ENCODE results near the gene ZG16. TPM values are rescaled to one million over a fixed set of nuclear protein-coding genes. Genes with fewer than 3 reads are reported as not detected.

ZG16 gene
- total RNA-seq, 1 donor from 2014 or later, result not detected

DNA sequence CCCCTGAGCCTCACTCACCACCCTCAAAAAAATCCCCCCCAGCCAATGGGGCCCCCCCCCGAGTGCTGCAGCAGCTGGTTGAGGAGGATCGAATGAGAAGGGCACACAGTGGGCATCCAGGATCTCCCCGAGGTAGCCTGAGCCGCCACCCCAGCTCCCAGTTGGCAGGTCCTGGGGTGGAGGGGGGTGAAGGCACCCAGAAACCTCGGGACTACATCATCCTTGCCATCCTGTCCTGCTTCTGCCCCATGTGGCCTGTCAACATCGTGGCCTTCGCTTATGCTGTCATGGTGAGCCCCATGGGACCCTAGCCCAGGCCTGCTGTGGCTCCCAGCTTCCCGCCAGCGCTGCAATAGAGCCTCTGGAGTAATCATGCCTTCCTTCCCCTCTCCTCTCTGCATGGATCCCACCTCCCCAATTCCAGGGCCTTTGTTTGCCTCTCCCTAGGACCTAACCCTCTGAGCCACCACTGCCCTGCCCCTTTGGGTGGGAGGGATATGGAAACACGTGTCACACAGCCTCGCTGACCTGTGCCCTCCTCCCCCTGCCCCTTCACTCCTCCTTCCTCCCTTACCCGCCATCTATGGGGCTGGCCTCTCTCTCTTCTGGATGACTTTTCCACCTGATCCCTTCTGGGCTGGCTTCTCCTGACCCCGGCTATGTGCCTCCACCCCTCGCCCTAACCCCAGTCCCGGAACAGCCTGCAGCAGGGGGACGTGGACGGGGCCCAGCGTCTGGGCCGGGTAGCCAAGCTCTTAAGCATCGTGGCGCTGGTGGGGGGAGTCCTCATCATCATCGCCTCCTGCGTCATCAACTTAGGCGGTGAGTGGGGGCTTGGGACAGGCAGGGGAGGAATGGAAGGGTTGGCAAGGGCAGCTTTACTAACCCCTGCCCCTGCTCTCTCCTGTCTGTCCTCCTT, 35.8 kb downstream of the ZG16 start:
- no peak for DNase-seq (ENCODE audit: low spot score, unreplicated experiment)
- H3K27me3 Mint-ChIP-seq, result peaks cover 14% of the 10 kb centered on the region
- no peak overlapping the region for H3K27ac Mint-ChIP-seq
- peaks cover 31% of the 10 kb centered on the region for H3K4me1 Mint-ChIP-seq (ENCODE audit: low read depth)
- no peak overlapping the region for H3K4me3 Mint-ChIP-seq (ENCODE audit: low read depth)
- TF ChIP-seq, protein P1, sequence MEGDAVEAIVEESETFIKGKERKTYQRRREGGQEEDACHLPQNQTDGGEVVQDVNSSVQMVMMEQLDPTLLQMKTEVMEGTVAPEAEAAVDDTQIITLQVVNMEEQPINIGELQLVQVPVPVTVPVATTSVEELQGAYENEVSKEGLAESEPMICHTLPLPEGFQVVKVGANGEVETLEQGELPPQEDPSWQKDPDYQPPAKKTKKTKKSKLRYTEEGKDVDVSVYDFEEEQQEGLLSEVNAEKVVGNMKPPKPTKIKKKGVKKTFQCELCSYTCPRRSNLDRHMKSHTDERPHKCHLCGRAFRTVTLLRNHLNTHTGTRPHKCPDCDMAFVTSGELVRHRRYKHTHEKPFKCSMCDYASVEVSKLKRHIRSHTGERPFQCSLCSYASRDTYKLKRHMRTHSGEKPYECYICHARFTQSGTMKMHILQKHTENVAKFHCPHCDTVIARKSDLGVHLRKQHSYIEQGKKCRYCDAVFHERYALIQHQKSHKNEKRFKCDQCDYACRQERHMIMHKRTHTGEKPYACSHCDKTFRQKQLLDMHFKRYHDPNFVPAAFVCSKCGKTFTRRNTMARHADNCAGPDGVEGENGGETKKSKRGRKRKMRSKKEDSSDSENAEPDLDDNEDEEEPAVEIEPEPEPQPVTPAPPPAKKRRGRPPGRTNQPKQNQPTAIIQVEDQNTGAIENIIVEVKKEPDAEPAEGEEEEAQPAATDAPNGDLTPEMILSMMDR (IDR thresholded peaks at IDR 0.05; ENCODE audit: unreplicated experiment), result no peak
- H3K36me3 Mint-ChIP-seq (ENCODE audit: insufficient read depth), result peaks cover 11% of the 10 kb centered on the region
- H3K9me3 Mint-ChIP-seq (ENCODE audit: low read depth), result no peaks in the 10 kb centered on the region

DNA sequence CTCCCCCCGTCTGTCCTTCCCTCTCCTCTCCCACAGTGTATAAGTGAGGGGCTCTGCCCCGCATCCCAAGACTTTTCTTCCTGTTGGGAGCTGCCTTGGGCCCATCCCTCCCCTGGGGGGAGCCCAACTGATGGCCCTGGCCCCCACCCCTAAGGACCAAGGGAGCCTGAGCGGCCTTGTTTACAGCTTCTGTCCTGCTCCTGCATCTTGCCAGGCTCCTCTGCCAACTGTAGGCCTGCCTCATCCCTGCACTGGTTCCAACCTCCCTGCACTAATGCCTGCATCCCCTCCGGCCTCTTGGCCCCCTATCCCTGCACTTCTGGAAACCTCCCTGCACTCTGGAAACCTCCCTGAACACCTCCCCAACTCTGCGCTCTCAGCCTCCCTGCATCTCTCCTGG, 36.5 kb downstream of the ZG16 start:
- Mint-ChIP-seq H3K4me1 (ENCODE audit: low read depth) (peaks cover 34% of the 10 kb centered on the region), H3K27ac (no peak overlapping the region), H3K9me3 (ENCODE audit: low read depth) (no peaks in the 10 kb centered on the region), H3K36me3 (ENCODE audit: insufficient read depth) (peaks cover 15% of the 10 kb centered on the region), H3K4me3 (ENCODE audit: low read depth) (peak overlapping the region; percentile 85), H3K27me3 (peaks cover 14% of the 10 kb centered on the region)
- TF ChIP-seq, protein P1 (IDR thresholded peaks at IDR 0.05; ENCODE audit: unreplicated experiment), result no peak
- DNase-seq (ENCODE audit: low spot score, unreplicated experiment), result no peak

DNA sequence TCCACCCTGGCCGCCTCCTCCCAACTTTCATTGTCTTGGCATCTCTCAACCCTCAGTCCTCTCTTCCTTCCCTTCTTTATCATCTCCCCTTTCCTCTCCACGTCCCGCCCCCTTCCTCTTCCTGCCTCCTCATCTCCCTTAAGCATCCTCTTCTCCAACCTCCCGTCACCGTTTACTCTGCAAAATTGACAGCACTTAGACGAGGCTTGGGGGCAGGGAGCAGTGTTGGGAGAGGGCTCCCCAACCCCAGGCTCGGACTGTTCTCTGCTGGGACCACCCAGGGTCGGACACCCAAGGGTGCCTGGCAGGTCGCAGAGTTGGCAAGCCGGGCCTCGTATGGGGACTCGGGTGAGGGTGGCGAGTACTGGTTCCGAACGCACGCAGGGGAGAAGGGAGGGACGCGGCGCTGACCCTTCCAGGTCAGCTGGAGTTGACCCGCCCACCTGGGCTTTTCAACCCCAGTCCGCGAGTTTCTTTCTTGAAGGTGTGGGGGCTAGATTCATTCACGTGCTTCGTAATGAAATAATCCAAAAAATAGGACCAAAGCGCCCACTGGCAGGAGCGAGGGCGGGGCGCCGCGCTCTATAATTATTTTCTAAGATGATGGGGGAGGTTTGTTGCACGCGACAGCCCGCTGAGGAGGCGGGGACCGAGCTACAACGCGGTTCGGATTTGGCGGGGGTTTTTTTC, 37.1 kb downstream of the ZG16 start:
- peaks cover 38% of the 10 kb centered on the region for H3K4me1 Mint-ChIP-seq (ENCODE audit: low read depth)
- TF ChIP-seq, protein P1 (IDR thresholded peaks at IDR 0.05; ENCODE audit: unreplicated experiment), result no peak
- H3K9me3 Mint-ChIP-seq (ENCODE audit: low read depth), result no peaks in the 10 kb centered on the region
- no peak for DNase-seq (ENCODE audit: low spot score, unreplicated experiment)
- H3K36me3 Mint-ChIP-seq (ENCODE audit: insufficient read depth), result peaks cover 15% of the 10 kb centered on the region
- peak overlapping the region; percentile 85 for H3K4me3 Mint-ChIP-seq (ENCODE audit: low read depth)
- H3K27me3 Mint-ChIP-seq, result peaks cover 14% of the 10 kb centered on the region
- peak overlapping the region; percentile 96 for H3K27ac Mint-ChIP-seq

DNA sequence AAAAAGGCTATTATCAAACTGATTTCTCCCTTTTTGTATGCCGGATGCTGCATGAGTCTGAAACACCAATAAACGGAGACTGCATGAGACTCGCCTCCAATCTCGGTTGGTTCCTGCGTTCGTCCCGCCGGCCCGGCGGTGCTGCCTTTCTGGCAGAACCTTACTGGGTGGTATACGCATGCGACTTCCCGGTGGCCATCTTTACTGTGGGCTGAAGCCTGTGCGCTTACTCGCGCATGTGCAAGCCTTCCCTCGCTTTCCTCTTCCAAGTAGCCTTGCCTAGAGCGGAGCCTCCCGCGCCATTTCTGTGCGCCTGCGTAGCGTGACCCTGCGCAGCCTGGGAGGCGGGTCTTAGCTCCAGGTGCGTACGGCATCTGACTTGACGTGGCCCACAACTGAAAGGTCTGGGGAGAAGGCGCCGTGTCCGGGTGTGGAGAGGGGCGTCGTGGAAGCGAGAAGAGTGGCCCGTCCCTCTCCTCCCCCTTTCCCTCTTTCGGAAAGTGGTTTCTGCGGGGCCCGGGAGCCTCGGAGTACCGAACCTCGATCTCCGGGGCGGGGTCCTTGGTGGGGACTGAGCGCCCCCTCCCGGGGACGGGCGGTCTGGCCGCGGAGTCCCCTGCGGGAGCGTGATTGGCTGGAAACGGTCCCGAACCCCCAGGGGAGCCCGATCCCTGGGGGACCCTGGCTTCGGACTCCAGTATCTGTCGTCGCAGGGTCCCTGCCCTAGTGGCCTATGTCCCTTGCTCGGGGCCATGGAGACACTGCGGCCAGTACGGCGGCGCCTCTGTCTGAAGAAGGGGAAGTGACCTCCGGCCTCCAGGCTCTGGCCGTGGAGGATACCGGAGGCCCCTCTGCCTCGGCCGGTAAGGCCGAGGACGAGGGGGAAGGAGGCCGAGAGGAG, 38.0 kb downstream of the ZG16 start, which contains the start of gene PAGR1:
PAGR1 (plus strand) TSS at position 360 of the 901 bp plus-strand sequence; CDS start at position 734, 374 bp downstream.
- Mint-ChIP-seq H3K36me3 (ENCODE audit: insufficient read depth) (peaks cover 15% of the 10 kb centered on the region), H3K9me3 (ENCODE audit: low read depth) (no peaks in the 10 kb centered on the region), H3K27ac (peak within 1 kb of the TSS; percentile 96), H3K4me1 (ENCODE audit: low read depth) (peaks cover 38% of the 10 kb centered on the region), H3K27me3 (peaks cover 14% of the 10 kb centered on the region), H3K4me3 (ENCODE audit: low read depth) (peak within 1 kb of the TSS; percentile 85)
- DNase-seq (ENCODE audit: low spot score, unreplicated experiment), result peak; percentile 92
- TF ChIP-seq, protein P1 (IDR thresholded peaks at IDR 0.05; ENCODE audit: unreplicated experiment), result peak; percentile 94

All from progenitor cell of endocrine pancreas (in vitro differentiated cells).